ENCODE data around the gene ABCG5.

Gene ABCG5

GRCh38 chr2:43838560-43839267, at the start of gene ABCG5, which contains the start of gene ABCG8:
ABCG5 (minus strand) TSS chr2:43838839; CDS start chr2:43838679, 160 bp downstream.
ABCG8 (plus strand) TSS chr2:43838971; CDS start chr2:43839054, 83 bp downstream.
- no peaks in the 10 kb centered on the region for H3K27me3 Mint-ChIP-seq
- H3K9me3 Mint-ChIP-seq, result no peaks in the 10 kb centered on the region
- H3K4me3 Mint-ChIP-seq, result no peak within 1 kb of the TSS
- no peaks in the 10 kb centered on the region for H3K4me1 Mint-ChIP-seq (ENCODE audit: low read depth)
- no peaks in the 10 kb centered on the region for H3K36me3 Mint-ChIP-seq (ENCODE audit: low read depth)
- H3K27ac Mint-ChIP-seq, result no peak within 1 kb of the TSS

GRCh38 chr2:43887176-43887575, 48.5 kb upstream of the ABCG5 start:
- Mint-ChIP-seq H3K4me1 (ENCODE audit: low read depth) (peaks cover 14% of the 10 kb centered on the region), H3K9me3 (no peaks in the 10 kb centered on the region), H3K36me3 (ENCODE audit: low read depth) (peaks cover 61% of the 10 kb centered on the region), H3K27me3 (no peaks in the 10 kb centered on the region), H3K27ac (peak overlapping the region; percentile 65), H3K4me3 (no peak overlapping the region)

GRCh38 chr2:43885132-43885632, 46.5 kb upstream of the ABCG5 start:
- peaks cover 14% of the 10 kb centered on the region for H3K4me1 Mint-ChIP-seq (ENCODE audit: low read depth)
- H3K27ac Mint-ChIP-seq, result no peak overlapping the region
- no peaks in the 10 kb centered on the region for H3K9me3 Mint-ChIP-seq
- no peak overlapping the region for H3K4me3 Mint-ChIP-seq
- H3K36me3 Mint-ChIP-seq (ENCODE audit: low read depth), result peaks cover 42% of the 10 kb centered on the region
- no peaks in the 10 kb centered on the region for H3K27me3 Mint-ChIP-seq

- Mint-ChIP-seq H3K36me3 (ENCODE audit: low read depth) (peaks cover 37% of the 10 kb centered on the region), H3K9me3 (no peaks in the 10 kb centered on the region), H3K27me3 (no peaks in the 10 kb centered on the region), H3K4me1 (ENCODE audit: low read depth) (peaks cover 14% of the 10 kb centered on the region), H3K27ac (no peak overlapping the region), H3K4me3 (no peak overlapping the region)
These were observed 46.0 kb upstream of the ABCG5 start for GRCh38 chr2:43884689-43885088.

- Mint-ChIP-seq H3K4me3 (no peak overlapping the region), H3K4me1 (ENCODE audit: low read depth) (peaks cover 11% of the 10 kb centered on the region), H3K9me3 (no peaks in the 10 kb centered on the region), H3K27me3 (no peaks in the 10 kb centered on the region), H3K36me3 (ENCODE audit: low read depth) (peaks cover 16% of the 10 kb centered on the region), H3K27ac (no peak overlapping the region)
These were observed 43.7 kb upstream of the ABCG5 start for GRCh38 chr2:43882312-43882711.

- H3K36me3 Mint-ChIP-seq (ENCODE audit: low read depth), result peaks cover 6% of the 10 kb centered on the region
- no peaks in the 10 kb centered on the region for H3K9me3 Mint-ChIP-seq
- peaks cover 3% of the 10 kb centered on the region for H3K4me1 Mint-ChIP-seq (ENCODE audit: low read depth)
- no peaks in the 10 kb centered on the region for H3K27me3 Mint-ChIP-seq
- no peak overlapping the region for H3K27ac Mint-ChIP-seq
- no peak overlapping the region for H3K4me3 Mint-ChIP-seq
These were observed 42.3 kb upstream of the ABCG5 start for GRCh38 chr2:43880952-43881351.

- no peaks in the 10 kb centered on the region for H3K27me3 Mint-ChIP-seq
- no peak overlapping the region for H3K4me3 Mint-ChIP-seq
These were observed 41.8 kb upstream of the ABCG5 start for GRCh38 chr2:43880471-43880870.

GRCh38 chr2:43879261-43879660, 40.6 kb upstream of the ABCG5 start:
- peaks cover 3% of the 10 kb centered on the region for H3K4me1 Mint-ChIP-seq (ENCODE audit: low read depth)
- H3K36me3 Mint-ChIP-seq (ENCODE audit: low read depth), result no peaks in the 10 kb centered on the region
- H3K4me3 Mint-ChIP-seq, result no peak overlapping the region
- no peaks in the 10 kb centered on the region for H3K9me3 Mint-ChIP-seq
- peaks cover 2% of the 10 kb centered on the region for H3K27me3 Mint-ChIP-seq
- no peak overlapping the region for H3K27ac Mint-ChIP-seq

More at GRCh38 chr2:43880471-43880870, 41.8 kb upstream of the ABCG5 start:
- Mint-ChIP-seq H3K9me3 (no peaks in the 10 kb centered on the region), H3K4me1 (ENCODE audit: low read depth) (peaks cover 3% of the 10 kb centered on the region), H3K27ac (no peak overlapping the region), H3K36me3 (ENCODE audit: low read depth) (peaks cover 3% of the 10 kb centered on the region)

GRCh38 chr2:43877782-43878464, 39.3 kb upstream of the ABCG5 start:
- Mint-ChIP-seq H3K9me3 (no peaks in the 10 kb centered on the region), H3K4me3 (no peak overlapping the region), H3K4me1 (ENCODE audit: low read depth) (peaks cover 3% of the 10 kb centered on the region), H3K27ac (no peak overlapping the region), H3K36me3 (ENCODE audit: low read depth) (no peaks in the 10 kb centered on the region), H3K27me3 (peaks cover 5% of the 10 kb centered on the region)

- Mint-ChIP-seq H3K9me3 (no peaks in the 10 kb centered on the region), H3K4me1 (ENCODE audit: low read depth) (peaks cover 3% of the 10 kb centered on the region), H3K27ac (no peak overlapping the region), H3K36me3 (ENCODE audit: low read depth) (no peaks in the 10 kb centered on the region), H3K27me3 (peaks cover 13% of the 10 kb centered on the region), H3K4me3 (no peak overlapping the region)
These were observed 36.3 kb upstream of the ABCG5 start for GRCh38 chr2:43874776-43875451.

GRCh38 chr2:43872151-43872550, 33.5 kb upstream of the ABCG5 start:
- Mint-ChIP-seq H3K27me3 (peaks cover 30% of the 10 kb centered on the region), H3K9me3 (no peaks in the 10 kb centered on the region), H3K4me1 (ENCODE audit: low read depth) (no peaks in the 10 kb centered on the region), H3K36me3 (ENCODE audit: low read depth) (no peaks in the 10 kb centered on the region), H3K27ac (no peak overlapping the region), H3K4me3 (no peak overlapping the region)

GRCh38 chr2:43855292-43855691, 16.7 kb upstream of the ABCG5 start:
- Mint-ChIP-seq H3K4me1 (ENCODE audit: low read depth) (no peaks in the 10 kb centered on the region), H3K9me3 (no peaks in the 10 kb centered on the region), H3K27me3 (peaks cover 52% of the 10 kb centered on the region), H3K36me3 (ENCODE audit: low read depth) (no peaks in the 10 kb centered on the region), H3K27ac (no peak overlapping the region), H3K4me3 (no peak overlapping the region)

GRCh38 chr2:43854671-43855070, 16.0 kb upstream of the ABCG5 start:
- Mint-ChIP-seq H3K4me1 (ENCODE audit: low read depth) (no peaks in the 10 kb centered on the region), H3K27me3 (peaks cover 48% of the 10 kb centered on the region), H3K36me3 (ENCODE audit: low read depth) (no peaks in the 10 kb centered on the region), H3K9me3 (no peaks in the 10 kb centered on the region), H3K27ac (no peak overlapping the region), H3K4me3 (no peak overlapping the region)

GRCh38 chr2:43853141-43854081, 14.8 kb upstream of the ABCG5 start:
- Mint-ChIP-seq H3K27me3 (peaks cover 39% of the 10 kb centered on the region), H3K4me3 (no peak overlapping the region), H3K36me3 (ENCODE audit: low read depth) (no peaks in the 10 kb centered on the region), H3K9me3 (no peaks in the 10 kb centered on the region), H3K4me1 (ENCODE audit: low read depth) (no peaks in the 10 kb centered on the region), H3K27ac (no peak overlapping the region)
